HepG2 (cell line): ENCODE data around the gene NAMPT. TPM values are rescaled to one million over a fixed set of nuclear protein-coding genes. Genes with fewer than 3 reads are reported as not detected.
A peak's percentile ranks its signal among the peaks of the same experiment; 100 is the strongest.

Source experiments
- ATAC-seq: fragments of 200-7000 bp; cut with Tn5 transposase; 3 replicates; pipeline ENCODE4 v1.9.1; 2020; ENCODE audit warnings: mild to moderate bottlenecking, moderate library complexity
- BruUV-seq: library from RNA; stranded (reverse); fragments of 400-500 nt; replicated peaks from 2 replicates; lab custom pipeline; 2021; lab: Mats Ljungman, UMichigan
- CTCF ChIA-PET: fragments of 300-600 bp; formaldehyde crosslinking; extraction: SDS; loops from one replicate; lab custom pipeline; 2021; ENCODE audit warnings: low total read pairs, inconsistent platforms, low intra/inter-chr PET ratio; lab: Yijun Ruan, JAX
- POLR2A ChIA-PET: fragments of 350-600 bp; sonication (Branson Sonifier 250); formaldehyde crosslinking; loops from one replicate; lab custom pipeline; 2020; ENCODE audit warnings: antibody characterized with exemption, inconsistent platforms; lab: Yijun Ruan, JAX
- DNase-seq: peaks from one replicate; pipeline ENCODE4 v3.0.0-alpha.2; 2015; ENCODE audit warnings: low spot score
- FAIRE-seq: peaks from 3 replicates; lab custom pipeline; 2011; peaks lifted over from hg19 to GRCh38; lab: Jason Lieb, UNC
- H2AFZ ChIP-seq: one replicate; pipeline ENCODE4 v1.6.1; 2011; ENCODE audit warnings: low read length, inconsistent platforms
- H3K27ac ChIP-seq: fragments of 300-600 bp; 3 replicates; pipeline ENCODE4 v1.8.0; 2011; ENCODE audit warnings: mixed run types, mild to moderate bottlenecking, mixed read lengths, low read length, inconsistent platforms; ENCODE audit not compliant: insufficient read depth; ENCODE audit errors: extremely low read length
- H3K27me3 ChIP-seq, 2 experiments: fragments of 200-600 bp in 1 of 2; 2 replicates in 1 of 2; 3 replicates in 1 of 2; pipeline versions ENCODE4 v1.6.0 to v1.8.0; 2011; ENCODE audit warnings: low read length in 2 of 2, mild to moderate bottlenecking in 2 of 2, moderate library complexity in 2 of 2, inconsistent platforms in 1 of 2; ENCODE audit not compliant: insufficient read depth in 2 of 2, control insufficient read depth in 1 of 2
- H3K36me3 ChIP-seq, 2 experiments: fragments of 200-600 bp in 1 of 2; replicated peaks in 1 of 2; 2 replicates in 1 of 2; 3 replicates in 1 of 2; pipeline versions ENCODE4 v1.5.1 to v1.8.0; 2011; ENCODE audit warnings: low read length in 2 of 2, inconsistent platforms in 1 of 2; ENCODE audit not compliant: insufficient read depth in 2 of 2, control insufficient read depth in 1 of 2
- H3K4me1 ChIP-seq: 2 replicates; pipeline ENCODE4 v1.5.1; 2012; ENCODE audit warnings: low read length, inconsistent platforms; ENCODE audit not compliant: insufficient read depth
- H3K4me2 ChIP-seq: 2 replicates; pipeline ENCODE4 v1.6.0; 2011; ENCODE audit warnings: low read depth, low read length, inconsistent platforms
- H3K4me3 ChIP-seq, 3 experiments: fragments of 200-600 bp in 1 of 3; sonication (generic), shearing (Covaris generic) in 1 of 3; replicated peaks in 1 of 3; 2 replicates each; pipeline ENCODE4 v1.5.1; 2011 to 2016; ENCODE audit warnings: low read length in 3 of 3, inconsistent platforms in 2 of 3, low read depth in 2 of 3, mild to moderate bottlenecking in 2 of 3, control low read depth in 1 of 3, mixed read lengths in 1 of 3; ENCODE audit not compliant: insufficient read depth in 1 of 3
- H3K79me2 ChIP-seq: one replicate; pipeline ENCODE4 v1.6.1; 2011; ENCODE audit warnings: low read length, inconsistent platforms; ENCODE audit not compliant: insufficient read depth
- H3K9ac ChIP-seq: 2 replicates; pipeline ENCODE4 v1.6.0; 2011; ENCODE audit warnings: mild to moderate bottlenecking, low read depth, low read length, inconsistent platforms; ENCODE audit not compliant: insufficient read depth
- H3K9me3 ChIP-seq: 2 replicates; pipeline ENCODE4 v1.5.1; 2012; ENCODE audit warnings: mild to moderate bottlenecking, low read length
- H4K20me1 ChIP-seq: 2 replicates; pipeline ENCODE4 v1.6.0; 2011; ENCODE audit warnings: inconsistent platforms, mild to moderate bottlenecking, low read length, moderate library complexity; ENCODE audit not compliant: insufficient read depth
- ADNP ChIP-seq: sonication (generic); formaldehyde crosslinking; IDR thresholded peaks from 2 replicates; pipeline ENCODE4 v1.4.0; 2020; ENCODE audit warnings: missing genetic modification reagents
- ARNTL ChIP-seq: sonication (generic); formaldehyde crosslinking; IDR thresholded peaks from 2 replicates; pipeline ENCODE4 v1.4.0; 2020; ENCODE audit warnings: mild to moderate bottlenecking, missing genetic modification reagents
- DNMT1 ChIP-seq: sonication (generic); formaldehyde crosslinking; IDR thresholded peaks from 2 replicates; pipeline ENCODE4 v1.5.1; 2020; ENCODE audit warnings: mild to moderate bottlenecking, missing genetic modification reagents
- HMG20B ChIP-seq: conservative IDR thresholded peaks from 2 replicates; pipeline ENCODE4 v1.6.1; 2016; ENCODE audit warnings: missing genetic modification reagents, missing compliant biosample characterization
- MLLT10 ChIP-seq: sonication (generic); formaldehyde crosslinking; IDR thresholded peaks from 2 replicates; pipeline ENCODE4 v1.4.0; 2020; ENCODE audit warnings: missing genetic modification reagents
- NFRKB ChIP-seq: fragments of 450-650 bp; IDR thresholded peaks from 2 replicates; pipeline ENCODE4 v1.6.1; 2017
- PHF21A ChIP-seq: sonication (generic); formaldehyde crosslinking; IDR thresholded peaks from 2 replicates; pipeline ENCODE4 v1.5.0; 2020; ENCODE audit warnings: mild to moderate bottlenecking, missing genetic modification reagents
- TBL1XR1 ChIP-seq: fragments of 150-350 bp; IDR thresholded peaks from 2 replicates; pipeline ENCODE4 v1.6.1; 2014; ENCODE audit warnings: borderline replicate concordance, low read length; ENCODE audit not compliant: partially characterized antibody
- TRIM24 ChIP-seq: sonication (generic); formaldehyde crosslinking; IDR thresholded peaks from 2 replicates; pipeline ENCODE4 v1.8.0; 2022; ENCODE audit warnings: mild to moderate bottlenecking, missing genetic modification reagents
- ZMYM2 ChIP-seq: sonication (generic); formaldehyde crosslinking; IDR thresholded peaks from 2 replicates; pipeline ENCODE4 v1.8.0; 2022; ENCODE audit warnings: mild to moderate bottlenecking, missing genetic modification reagents
- ZNF326 ChIP-seq: sonication (generic); formaldehyde crosslinking; IDR thresholded peaks from 2 replicates; pipeline ENCODE4 v1.4.0; 2020; ENCODE audit warnings: missing genetic modification reagents, borderline replicate concordance
- ZNF567 ChIP-seq: sonication (generic); formaldehyde crosslinking; IDR thresholded peaks from 2 replicates; pipeline ENCODE4 v1.8.1; 2023; ENCODE audit warnings: mild to moderate bottlenecking, missing genetic modification reagents, borderline replicate concordance
- ZNF629 ChIP-seq: sonication (generic); formaldehyde crosslinking; conservative IDR thresholded peaks from 2 replicates; pipeline ENCODE4 v1.5.0; 2020; ENCODE audit warnings: missing genetic modification reagents
- ZNF770 ChIP-seq: sonication (generic); formaldehyde crosslinking; IDR thresholded peaks from 2 replicates; pipeline ENCODE4 v1.5.0; 2020; ENCODE audit warnings: mild to moderate bottlenecking, missing genetic modification reagents
- WGBS: methylation state at CpG from one replicate; pipeline ENCODE4 v1.1.6; 2017; ENCODE audit warnings: low lambda C conversion rate; 5-methylcytosine and 5-hydroxymethylcytosine counted together
- in situ Hi-C: cut with HindIII; loops from 2 replicates; pipeline ENCODE4 v1.10.0; 2017; ENCODE audit warnings: low pct_unique_long_range_greater_than_20kb; ENCODE audit not compliant: extremely low pct_ligation_motif_present
- intact Hi-C: fragments of 100-400 bp; cut with micrococcal nuclease; formaldehyde crosslinking; loops from one replicate; pipeline ENCODE4 v1.10.0; 2022; ENCODE audit not compliant: unreplicated experiment
- polyA plus RNA-seq, 8 experiments: library from polyadenylated mRNA; depleted of rRNA in 3 of 8; stranded (reverse) in 7 of 8; unstranded in 1 of 8; fragments of >200 nt; fragmentation: Illumina TruSeq in 4 of 8; extraction: Trizol in 4 of 8; gene quantifications; 2 replicates each; pipeline versions ENCODE4 v1.2.1 to v1.2.3, GENCODE V29; 2011 to 2016; ENCODE audit warnings: low read depth in 4 of 8, missing spikeins in 1 of 8, mixed read lengths in 1 of 8; ENCODE audit not compliant: insufficient read depth in 1 of 8
- total RNA-seq, 5 experiments: library from RNA; depleted of rRNA; stranded (reverse); fragments of >200 nt; fragmentation: Illumina TruSeq; extraction: Trizol; gene quantifications; 2 replicates each; pipeline ENCODE4 v1.2.3, GENCODE V29; 2016; ENCODE audit warnings: low read depth in 1 of 5

NAMPT gene
- total and polyA plus RNA-seq, 2 of the 13 experiments (the other 11 are each of a cell fraction or from before 2014, with no cell fraction given), result 15.8 to 67.7 TPM

- POLR2A ChIA-PET, result no interaction called here
- H3K9ac ChIP-seq, result peak overlapping the region; percentile 76
Observed at GRCh38 chr7:106283501-106283830, 1.3 kb downstream of the NAMPT start.

More at GRCh38 chr7:106283501-106283830, 1.3 kb downstream of the NAMPT start:
- intact Hi-C loops (loop anchor here (10.0 kb wide), 1 partner anchor 881 kb away; the partner anchor contains the start of gene HBP1), in situ Hi-C loops (no loop called here)
- DNase-seq (no peak), FAIRE-seq (no peak), ATAC-seq (no peak)
- peak overlapping the region; percentile 73 for H3K4me2 ChIP-seq
- WGBS, result 5% methylated on average over 5 of the region's 5 CpGs
- peak overlapping the region; percentile 83 to 90 (median 88) for H3K4me3 ChIP-seq
- CTCF ChIA-PET, result no interaction called here
- peaks cover 13% of the 10 kb centered on the region; the same call in 1 of the 2 replicates for H4K20me1 ChIP-seq
- H2AFZ ChIP-seq, result no peak overlapping the region
- H3K27ac ChIP-seq, result peak overlapping the region; percentile 65
- TF ChIP-seq ZNF326 (CRISPR knock-in tag) (no peak), DNMT1 (CRISPR knock-in tag) (no peak), HMG20B (CRISPR knock-in tag) (no peak), ZNF629 (CRISPR knock-in tag) (no peak), ZNF770 (CRISPR knock-in tag) (no peak), PHF21A (CRISPR knock-in tag) (no peak), ARNTL (CRISPR knock-in tag) (no peak), ADNP (CRISPR knock-in tag) (no peak), ZNF567 (CRISPR knock-in tag) (no peak), ZMYM2 (CRISPR knock-in tag) (no peak), NFRKB (no peak), TBL1XR1 (no peak), MLLT10 (CRISPR knock-in tag) (no peak), TRIM24 (CRISPR knock-in tag) (no peak)
- no peaks in the 10 kb centered on the region for H3K27me3 ChIP-seq
- no peaks in the 10 kb centered on the region for H3K36me3 ChIP-seq
- H3K9me3 ChIP-seq, result no peaks in the 10 kb centered on the region
- H3K79me2 ChIP-seq, result peaks cover 56% of the 10 kb centered on the region
- BruUV-seq, result TSS peak; percentile 53
- H3K4me1 ChIP-seq, result peaks cover 49% of the 10 kb centered on the region
